Trophoblast cell (in vitro differentiated cells and primary cell): Measurements from ENCODE around the gene PELI2.

Source experiments
- DNase-seq, 2 donors: peaks; one replicate each; pipeline ENCODE4 v3.0.0-alpha.2; 2016
- H2AFZ ChIP-seq: 2 replicates; pipeline ENCODE4 v1.6.1; 2013; ENCODE audit warnings: low read length, moderate library complexity, mild to moderate bottlenecking; ENCODE audit not compliant: insufficient read depth, poor library complexity
- H2AK5ac ChIP-seq: 2 replicates; pipeline ENCODE4 v1.6.1; 2013; ENCODE audit warnings: mild to moderate bottlenecking, low read length
- H2BK120ac ChIP-seq: 2 replicates; pipeline ENCODE4 v1.6.1; 2013; ENCODE audit warnings: low read length, mild to moderate bottlenecking, moderate library complexity; ENCODE audit not compliant: insufficient read depth, poor library complexity
- H2BK12ac ChIP-seq: 2 replicates; pipeline ENCODE4 v1.6.1; 2013; ENCODE audit warnings: mild to moderate bottlenecking, low read length, moderate library complexity
- H2BK5ac ChIP-seq: 2 replicates; pipeline ENCODE4 v1.6.1; 2013; ENCODE audit warnings: low read length, low read depth, moderate library complexity, mild to moderate bottlenecking; ENCODE audit not compliant: poor library complexity
- H3K14ac ChIP-seq: 2 replicates; pipeline ENCODE4 v1.6.1; 2013; ENCODE audit warnings: mild to moderate bottlenecking, low read length
- H3K18ac ChIP-seq: 2 replicates; pipeline ENCODE4 v1.6.1; 2013; ENCODE audit warnings: mild to moderate bottlenecking, low read length
- H3K23ac ChIP-seq: 2 replicates; pipeline ENCODE4 v1.6.1; 2013; ENCODE audit warnings: low read length
- H3K27ac ChIP-seq: 2 replicates; pipeline ENCODE4 v1.5.1; 2013; ENCODE audit warnings: low read depth, mild to moderate bottlenecking, inconsistent platforms, low read length, moderate library complexity
- H3K27me3 ChIP-seq: 2 replicates; pipeline ENCODE4 v1.6.1; 2013; ENCODE audit warnings: inconsistent platforms, mild to moderate bottlenecking, low read length, moderate library complexity; ENCODE audit not compliant: insufficient read depth
- H3K36me3 ChIP-seq, 2 experiments: 1 replicate in 1 of 2; 2 replicates in 1 of 2; pipeline ENCODE4 v1.6.1; 2013; ENCODE audit warnings: low read length in 2 of 2, mild to moderate bottlenecking in 2 of 2, moderate library complexity in 1 of 2; ENCODE audit not compliant: insufficient read depth in 2 of 2, control insufficient read depth in 1 of 2
- H3K4ac ChIP-seq: 2 replicates; pipeline ENCODE4 v1.6.1; 2013; ENCODE audit warnings: low read depth, mild to moderate bottlenecking, low read length, moderate library complexity
- H3K4me1 ChIP-seq, 2 experiments: 1 replicate in 1 of 2; 2 replicates in 1 of 2; pipeline ENCODE4 v1.6.1; 2013; ENCODE audit warnings: low read length in 2 of 2, mild to moderate bottlenecking in 2 of 2, moderate library complexity in 1 of 2; ENCODE audit not compliant: insufficient read depth in 2 of 2, control insufficient read depth in 1 of 2
- H3K4me2 ChIP-seq: 2 replicates; pipeline ENCODE4 v1.6.1; 2013; ENCODE audit warnings: inconsistent platforms, mild to moderate bottlenecking, low read length, moderate library complexity
- H3K4me3 ChIP-seq: 2 replicates; pipeline ENCODE4 v1.5.1; 2013; ENCODE audit warnings: mild to moderate bottlenecking, low read depth, low read length, inconsistent platforms
- H3K79me1 ChIP-seq: one replicate; pipeline ENCODE4 v1.6.1; 2013; ENCODE audit warnings: low read length
- H3K79me2 ChIP-seq: 2 replicates; pipeline ENCODE4 v1.6.1; 2013; ENCODE audit warnings: low read length, mild to moderate bottlenecking; ENCODE audit not compliant: control insufficient read depth, insufficient read depth, poor library complexity
- H3K9ac ChIP-seq: 2 replicates; pipeline ENCODE4 v1.6.1; 2013; ENCODE audit warnings: mild to moderate bottlenecking, low read length
- H3K9me3 ChIP-seq: 2 replicates; pipeline ENCODE4 v1.6.1; 2013; ENCODE audit warnings: low read depth, mild to moderate bottlenecking, control low read depth, inconsistent platforms, low read length; ENCODE audit not compliant: insufficient read depth
- H4K12ac ChIP-seq: 2 replicates; pipeline ENCODE4 v1.6.1; 2013; ENCODE audit warnings: low read depth, mild to moderate bottlenecking, low read length, moderate library complexity
- H4K8ac ChIP-seq: 2 replicates; pipeline ENCODE4 v1.6.1; 2013; ENCODE audit warnings: low read depth, mild to moderate bottlenecking, low read length, moderate library complexity
- H4K91ac ChIP-seq: one replicate; pipeline ENCODE4 v1.6.1; 2013; ENCODE audit warnings: low read depth, mild to moderate bottlenecking, low read length, moderate library complexity
- WGBS: extraction: QIAGEN DNeasy Blood & Tissue Kit; methylation state at CpG from one replicate; pipeline ENCODE4 v1.1.7; 2013; ENCODE audit warnings: missing lambda C conversion rate; ENCODE audit not compliant: insufficient read length, insufficient coverage; ENCODE audit errors: extremely low coverage; 5-methylcytosine and 5-hydroxymethylcytosine counted together

PELI2 gene

DNA sequence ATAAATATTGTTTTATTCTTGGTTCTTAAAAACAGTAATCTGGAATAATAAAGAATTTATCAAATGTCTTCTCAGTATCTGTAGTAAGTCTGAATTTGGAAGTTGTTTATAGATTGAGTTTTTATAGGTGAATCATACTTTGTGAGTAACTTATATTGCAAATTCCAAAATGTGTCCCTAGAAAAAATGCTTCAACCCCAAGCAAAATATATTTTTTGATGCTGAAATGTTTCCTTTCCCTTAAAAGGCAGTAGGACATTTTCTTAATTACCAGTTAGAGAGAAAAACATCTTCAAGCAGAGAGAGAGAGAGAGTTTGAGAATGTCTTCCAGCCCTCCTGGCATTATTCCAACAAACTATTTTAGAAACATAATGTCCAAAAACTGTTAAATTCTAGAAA, 37.9 kb downstream of the PELI2 start:
- Histone ChIP-seq H2BK12ac (no peak overlapping the region), H2BK5ac (no peak overlapping the region), H3K79me1 (no peaks in the 10 kb centered on the region), H3K4me2 (no peak overlapping the region), H2AK5ac (no peak overlapping the region), H4K91ac (no peak overlapping the region), H3K4ac (no peak overlapping the region), H3K27ac (no peak overlapping the region), H3K27me3 (no peaks in the 10 kb centered on the region), H3K4me1 (no peaks in the 10 kb centered on the region), H4K8ac (no peak overlapping the region), H3K36me3 (no peaks in the 10 kb centered on the region), H3K9me3 (no peaks in the 10 kb centered on the region), H3K4me3 (no peak overlapping the region), H3K23ac (no peak overlapping the region), H3K18ac (no peak overlapping the region), H4K12ac (no peak overlapping the region), H3K9ac (no peak overlapping the region), H3K79me2 (no peaks in the 10 kb centered on the region), H2BK120ac (no peak overlapping the region), H3K14ac (no peak overlapping the region), H2AFZ (no peak overlapping the region)
- no peak for DNase-seq

GRCh38 chr14:56159066-56159465, 40.9 kb downstream of the PELI2 start:
- Histone ChIP-seq H2BK5ac (no peak overlapping the region), H3K36me3 (no peaks in the 10 kb centered on the region), H3K18ac (no peak overlapping the region), H3K4me1 (no peaks in the 10 kb centered on the region), H3K9ac (no peak overlapping the region), H3K27ac (no peak overlapping the region), H3K79me1 (no peaks in the 10 kb centered on the region), H4K91ac (no peak overlapping the region), H3K14ac (no peak overlapping the region), H3K23ac (no peak overlapping the region), H4K12ac (no peak overlapping the region), H2BK12ac (no peak overlapping the region), H3K4ac (no peak overlapping the region), H3K27me3 (no peaks in the 10 kb centered on the region), H2AK5ac (no peak overlapping the region), H3K4me2 (no peak overlapping the region), H4K8ac (no peak overlapping the region), H2BK120ac (no peak overlapping the region), H3K9me3 (no peaks in the 10 kb centered on the region), H3K79me2 (no peaks in the 10 kb centered on the region), H3K4me3 (no peak overlapping the region), H2AFZ (no peak overlapping the region)
- DNase-seq: no peak
- WGBS: no CpG with 5 or more reads among the region's 4 CpGs

GRCh38 chr14:56160088-56160487, 41.9 kb downstream of the PELI2 start:
- no peak overlapping the region for H3K23ac ChIP-seq
- H3K18ac ChIP-seq: no peak overlapping the region
- no peak overlapping the region for H4K12ac ChIP-seq
- H3K27me3 ChIP-seq: no peaks in the 10 kb centered on the region
- H2BK120ac ChIP-seq: no peak overlapping the region
- H3K4me3 ChIP-seq: no peak overlapping the region
- no peak overlapping the region for H4K91ac ChIP-seq
- DNase-seq: no peak
- H3K79me2 ChIP-seq: no peaks in the 10 kb centered on the region
- no peaks in the 10 kb centered on the region for H3K79me1 ChIP-seq
- H2AK5ac ChIP-seq: no peak overlapping the region
- H3K4me1 ChIP-seq: no peaks in the 10 kb centered on the region
- H3K9me3 ChIP-seq: no peaks in the 10 kb centered on the region
- H3K4me2 ChIP-seq: no peak overlapping the region
- H3K9ac ChIP-seq: no peak overlapping the region
- no peak overlapping the region for H3K27ac ChIP-seq
- no CpG with 5 or more reads among the region's 2 CpGs for WGBS
- peak overlapping the region; percentile 9 for H2AFZ ChIP-seq
- no peak overlapping the region for H2BK12ac ChIP-seq
- no peak overlapping the region for H4K8ac ChIP-seq
- H3K4ac ChIP-seq: no peak overlapping the region
- H3K14ac ChIP-seq: no peak overlapping the region
- no peaks in the 10 kb centered on the region for H3K36me3 ChIP-seq
- H2BK5ac ChIP-seq: no peak overlapping the region

DNA sequence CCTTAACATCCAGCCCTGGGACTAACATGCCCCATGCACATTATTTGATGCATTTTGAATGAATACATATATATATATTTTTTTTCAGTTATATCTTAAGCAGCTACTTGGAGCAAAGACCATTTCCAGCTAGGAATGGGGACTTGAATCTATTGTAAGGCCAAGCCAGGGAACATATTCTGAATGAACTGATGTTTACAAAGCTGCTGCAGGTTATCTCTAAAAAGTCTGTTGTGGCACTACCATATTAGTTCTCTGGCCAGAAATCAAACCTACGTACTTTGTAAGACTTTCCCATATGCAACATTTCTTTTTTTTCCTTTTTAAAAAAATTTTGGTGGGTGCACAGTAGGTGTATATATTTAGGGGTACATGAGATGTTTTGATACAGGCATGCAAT, 43.4 kb downstream of the PELI2 start:
- H2BK5ac ChIP-seq: no peak overlapping the region
- H2AFZ ChIP-seq: no peak overlapping the region

More for the DNA sequence above, 43.4 kb downstream of the PELI2 start:
- Histone ChIP-seq H3K9ac (no peak overlapping the region), H3K36me3 (no peaks in the 10 kb centered on the region), H3K4me3 (no peak overlapping the region), H2BK12ac (no peak overlapping the region), H3K4me1 (no peaks in the 10 kb centered on the region), H3K4ac (no peak overlapping the region), H3K18ac (no peak overlapping the region), H3K79me1 (no peaks in the 10 kb centered on the region), H3K23ac (no peak overlapping the region), H4K12ac (no peak overlapping the region), H3K27ac (no peak overlapping the region), H2BK120ac (no peak overlapping the region), H4K91ac (no peak overlapping the region), H3K9me3 (no peaks in the 10 kb centered on the region), H2AK5ac (no peak overlapping the region), H3K27me3 (no peaks in the 10 kb centered on the region), H3K14ac (no peak overlapping the region), H3K4me2 (no peak overlapping the region), H4K8ac (no peak overlapping the region), H3K79me2 (no peaks in the 10 kb centered on the region)
- no peak for DNase-seq
- no CpG with 5 or more reads among the region's 1 CpG for WGBS
